ENCODE results near the gene DTNB.

DTNB gene

DNA sequence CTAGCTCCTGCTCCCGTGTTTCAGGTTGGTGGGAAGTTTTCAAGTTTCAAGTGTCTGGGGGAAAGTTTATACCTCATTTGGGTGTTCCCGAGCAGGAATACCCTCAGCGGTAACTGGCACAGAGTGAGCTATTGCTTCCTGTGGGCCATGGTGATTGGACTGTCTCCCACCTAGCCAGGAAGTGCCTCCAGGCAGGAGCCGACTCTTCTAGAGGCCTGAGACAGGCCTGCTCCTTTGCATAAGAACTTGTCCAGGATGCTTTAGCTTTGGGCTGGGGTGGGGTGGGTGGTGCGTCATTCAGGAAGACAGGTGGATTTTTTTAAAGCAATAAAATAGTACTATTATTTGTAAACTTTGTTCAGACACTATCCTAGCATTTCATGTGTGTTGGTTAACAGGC, 308.1 kb downstream of the DTNB start:
- H3K4me2 ChIP-seq (ENCODE audit: low read depth, low read length, poor library complexity, severe bottlenecking): no peak overlapping the region
- no peak overlapping the region for H3K27ac ChIP-seq (ENCODE audit: low read depth, low read length)

GRCh38 chr2:25363733-25364132, 309.6 kb downstream of the DTNB start:
- no peak overlapping the region for H3K4me2 ChIP-seq (ENCODE audit: low read depth, low read length, poor library complexity, severe bottlenecking)
- H3K79me2 ChIP-seq (ENCODE audit: insufficient read depth, low read length): no peaks in the 10 kb centered on the region
- H3K9me2 ChIP-seq (replicated peaks; ENCODE audit: insufficient read depth, low read length): no peaks in the 10 kb centered on the region
- no peaks in the 10 kb centered on the region for H3F3A ChIP-seq (ENCODE audit: insufficient read depth)
- H3K9me3 ChIP-seq (ENCODE audit: insufficient read depth, low read length): no peaks in the 10 kb centered on the region
- TF ChIP-seq, protein P1, sequence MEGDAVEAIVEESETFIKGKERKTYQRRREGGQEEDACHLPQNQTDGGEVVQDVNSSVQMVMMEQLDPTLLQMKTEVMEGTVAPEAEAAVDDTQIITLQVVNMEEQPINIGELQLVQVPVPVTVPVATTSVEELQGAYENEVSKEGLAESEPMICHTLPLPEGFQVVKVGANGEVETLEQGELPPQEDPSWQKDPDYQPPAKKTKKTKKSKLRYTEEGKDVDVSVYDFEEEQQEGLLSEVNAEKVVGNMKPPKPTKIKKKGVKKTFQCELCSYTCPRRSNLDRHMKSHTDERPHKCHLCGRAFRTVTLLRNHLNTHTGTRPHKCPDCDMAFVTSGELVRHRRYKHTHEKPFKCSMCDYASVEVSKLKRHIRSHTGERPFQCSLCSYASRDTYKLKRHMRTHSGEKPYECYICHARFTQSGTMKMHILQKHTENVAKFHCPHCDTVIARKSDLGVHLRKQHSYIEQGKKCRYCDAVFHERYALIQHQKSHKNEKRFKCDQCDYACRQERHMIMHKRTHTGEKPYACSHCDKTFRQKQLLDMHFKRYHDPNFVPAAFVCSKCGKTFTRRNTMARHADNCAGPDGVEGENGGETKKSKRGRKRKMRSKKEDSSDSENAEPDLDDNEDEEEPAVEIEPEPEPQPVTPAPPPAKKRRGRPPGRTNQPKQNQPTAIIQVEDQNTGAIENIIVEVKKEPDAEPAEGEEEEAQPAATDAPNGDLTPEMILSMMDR (IDR thresholded peaks at IDR 0.05; ENCODE audit: insufficient read depth, low read length, poor library complexity, severe bottlenecking): no peak
- TF ChIP-seq EZH2phosphoT487 (conservative IDR thresholded peaks at IDR 0.05; ENCODE audit: low read length): no peak
- H3K27ac ChIP-seq (ENCODE audit: low read depth, low read length): no peak overlapping the region
- no peaks in the 10 kb centered on the region for H3K27me3 ChIP-seq (ENCODE audit: low read length)
- H3K36me3 ChIP-seq (ENCODE audit: low read length): no peaks in the 10 kb centered on the region
- H2AFZ ChIP-seq (ENCODE audit: low read depth, low read length, severe bottlenecking): no peak overlapping the region
- no peak overlapping the region for H3K9ac ChIP-seq (ENCODE audit: low read length)
- no peak overlapping the region for H3K4me3 ChIP-seq (ENCODE audit: insufficient read depth, low read length, poor library complexity, severe bottlenecking)
- H4K20me1 ChIP-seq (ENCODE audit: low read depth, low read length): no peaks in the 10 kb centered on the region

More for the DNA sequence above, 308.1 kb downstream of the DTNB start:
- Histone ChIP-seq H3K36me3 (ENCODE audit: low read length) (no peaks in the 10 kb centered on the region), H3K27me3 (ENCODE audit: low read length) (no peaks in the 10 kb centered on the region), H3K9me3 (ENCODE audit: insufficient read depth, low read length) (no peaks in the 10 kb centered on the region), H3K9ac (ENCODE audit: low read length) (no peak overlapping the region), H4K20me1 (ENCODE audit: low read depth, low read length) (no peaks in the 10 kb centered on the region), H3F3A (ENCODE audit: insufficient read depth) (no peaks in the 10 kb centered on the region), H3K79me2 (ENCODE audit: insufficient read depth, low read length) (no peaks in the 10 kb centered on the region), H3K4me3 (ENCODE audit: insufficient read depth, low read length, poor library complexity, severe bottlenecking) (no peak overlapping the region), H3K9me2 (replicated peaks; ENCODE audit: insufficient read depth, low read length) (no peaks in the 10 kb centered on the region), H2AFZ (ENCODE audit: low read depth, low read length, severe bottlenecking) (no peak overlapping the region)
- TF ChIP-seq EZH2phosphoT487 (conservative IDR thresholded peaks at IDR 0.05; ENCODE audit: low read length): no peak
- TF ChIP-seq, protein P1 (IDR thresholded peaks at IDR 0.05; ENCODE audit: insufficient read depth, low read length, poor library complexity, severe bottlenecking): no peak

GRCh38 chr2:25362434-25363145, 310.8 kb downstream of the DTNB start:
- H3K27me3 ChIP-seq (ENCODE audit: low read length): no peaks in the 10 kb centered on the region
- no peaks in the 10 kb centered on the region for H3K36me3 ChIP-seq (ENCODE audit: low read length)
- peak overlapping the region; percentile 43 for H3K9ac ChIP-seq (ENCODE audit: low read length)
- H3K4me2 ChIP-seq (ENCODE audit: low read depth, low read length, poor library complexity, severe bottlenecking): peak overlapping the region; percentile 76
- no peaks in the 10 kb centered on the region for H3K9me2 ChIP-seq (replicated peaks; ENCODE audit: insufficient read depth, low read length)
- TF ChIP-seq, protein P1 (IDR thresholded peaks at IDR 0.05; ENCODE audit: insufficient read depth, low read length, poor library complexity, severe bottlenecking): no peak
- no peak for TF ChIP-seq EZH2phosphoT487 (conservative IDR thresholded peaks at IDR 0.05; ENCODE audit: low read length)
- H3K27ac ChIP-seq (ENCODE audit: low read depth, low read length): peak overlapping the region; percentile 57
- H3K9me3 ChIP-seq (ENCODE audit: insufficient read depth, low read length): no peaks in the 10 kb centered on the region
- H3K4me3 ChIP-seq (ENCODE audit: insufficient read depth, low read length, poor library complexity, severe bottlenecking): peak overlapping the region; percentile 42
- peak overlapping the region; percentile 37 for H2AFZ ChIP-seq (ENCODE audit: low read depth, low read length, severe bottlenecking)
- H4K20me1 ChIP-seq (ENCODE audit: low read depth, low read length): no peaks in the 10 kb centered on the region
- H3K79me2 ChIP-seq (ENCODE audit: insufficient read depth, low read length): no peaks in the 10 kb centered on the region
- H3F3A ChIP-seq (ENCODE audit: insufficient read depth): no peaks in the 10 kb centered on the region
